KOPT-K1 (cell line): ENCODE results near the gene RHCG.

Experiments used
- H3K27ac ChIP-seq: fragments of 200-600 bp; sonication (generic); 2 replicates; pipeline ENCODE4 v1.5.1; 2016; ENCODE audit warnings: antibody characterized with exemption, mild to moderate bottlenecking, low read depth, low read length; ENCODE audit not compliant: poor library complexity, severe bottlenecking
- H3K36me3 ChIP-seq: fragments of 200-600 bp; sonication (generic); 2 replicates; pipeline ENCODE4 v1.5.1; 2017; ENCODE audit warnings: antibody characterized with exemption, mild to moderate bottlenecking, low read length, moderate library complexity; ENCODE audit not compliant: insufficient read depth
- H3K9me3 ChIP-seq: fragments of 200-600 bp; sonication (generic); 2 replicates; pipeline ENCODE4 v1.5.1; 2017; ENCODE audit warnings: antibody characterized with exemption, low read length, mild to moderate bottlenecking; ENCODE audit not compliant: insufficient read depth, poor library complexity, severe bottlenecking

RHCG gene

GRCh38 chr15:89447676-89448075 is 48.7 kb downstream of the RHCG start:
- H3K9me3 ChIP-seq = no peaks in the 10 kb centered on the region
- no peak overlapping the region for H3K27ac ChIP-seq
- no peaks in the 10 kb centered on the region for H3K36me3 ChIP-seq

- no peaks in the 10 kb centered on the region for H3K9me3 ChIP-seq
- no peaks in the 10 kb centered on the region for H3K36me3 ChIP-seq
- H3K27ac ChIP-seq = no peak overlapping the region
Measured at GRCh38 chr15:89446255-89446891, 50.0 kb downstream of the RHCG start.

GRCh38 chr15:89445518-89445917 is 50.9 kb downstream of the RHCG start:
- Histone ChIP-seq H3K9me3 (no peaks in the 10 kb centered on the region), H3K36me3 (no peaks in the 10 kb centered on the region), H3K27ac (no peak overlapping the region)

- no peaks in the 10 kb centered on the region for H3K36me3 ChIP-seq
- H3K9me3 ChIP-seq = no peaks in the 10 kb centered on the region
- no peak overlapping the region for H3K27ac ChIP-seq
Measured at GRCh38 chr15:89444241-89445225, 51.9 kb downstream of the RHCG start.

- Histone ChIP-seq H3K36me3 (no peaks in the 10 kb centered on the region), H3K9me3 (no peaks in the 10 kb centered on the region), H3K27ac (no peak overlapping the region)
Measured at GRCh38 chr15:89443581-89443980, 52.8 kb downstream of the RHCG start.

GRCh38 chr15:89442671-89443307 is 53.6 kb downstream of the RHCG start:
- no peaks in the 10 kb centered on the region for H3K9me3 ChIP-seq
- H3K27ac ChIP-seq = no peak overlapping the region
- H3K36me3 ChIP-seq = no peaks in the 10 kb centered on the region

- Histone ChIP-seq H3K9me3 (no peaks in the 10 kb centered on the region), H3K27ac (no peak overlapping the region), H3K36me3 (no peaks in the 10 kb centered on the region)
Measured at GRCh38 chr15:89442155-89442554, 54.2 kb downstream of the RHCG start.

- no peaks in the 10 kb centered on the region for H3K36me3 ChIP-seq
- no peak overlapping the region for H3K27ac ChIP-seq
- no peaks in the 10 kb centered on the region for H3K9me3 ChIP-seq
Measured at GRCh38 chr15:89441295-89441812, 55.0 kb downstream of the RHCG start.

- Histone ChIP-seq H3K36me3 (no peaks in the 10 kb centered on the region), H3K27ac (no peak overlapping the region), H3K9me3 (no peaks in the 10 kb centered on the region)
Measured at GRCh38 chr15:89439764-89440163, 56.6 kb downstream of the RHCG start.

GRCh38 chr15:89436560-89437311 is 59.6 kb downstream of the RHCG start:
- H3K27ac ChIP-seq = no peak overlapping the region
- no peaks in the 10 kb centered on the region for H3K36me3 ChIP-seq
- no peaks in the 10 kb centered on the region for H3K9me3 ChIP-seq

GRCh38 chr15:89435362-89435761 is 61.0 kb downstream of the RHCG start:
- no peaks in the 10 kb centered on the region for H3K36me3 ChIP-seq
- no peak overlapping the region for H3K27ac ChIP-seq
- no peaks in the 10 kb centered on the region for H3K9me3 ChIP-seq

GRCh38 chr15:89433686-89434085 is 62.7 kb downstream of the RHCG start:
- H3K27ac ChIP-seq = no peak overlapping the region
- H3K9me3 ChIP-seq = no peaks in the 10 kb centered on the region
- no peaks in the 10 kb centered on the region for H3K36me3 ChIP-seq

- Histone ChIP-seq H3K9me3 (no peaks in the 10 kb centered on the region), H3K27ac (no peak overlapping the region), H3K36me3 (no peaks in the 10 kb centered on the region)
Measured at GRCh38 chr15:89430530-89431341, 65.6 kb downstream of the RHCG start.

- H3K27ac ChIP-seq = no peak overlapping the region
- H3K9me3 ChIP-seq = no peaks in the 10 kb centered on the region
- H3K36me3 ChIP-seq = no peaks in the 10 kb centered on the region
Measured at GRCh38 chr15:89429986-89430385, 66.4 kb downstream of the RHCG start.
